K562 (cell line): ENCODE measurements around the gene MSANTD1. TPM values are rescaled to one million over a fixed set of nuclear protein-coding genes. Genes with fewer than 3 reads are reported as not detected.

Experiments
- ATAC-seq: fragments of 200-7000 bp; cut with Tn5 transposase; 3 replicates; pipeline ENCODE4 v1.9.1; 2020; ENCODE audit warnings: moderate library complexity
- BruUV-seq: library from RNA; stranded (reverse); fragments of 400-500 nt; replicated peaks from 2 replicates; lab custom pipeline; 2021; lab: Mats Ljungman, UMichigan
- CTCF ChIA-PET: fragments of 300-600 bp; formaldehyde crosslinking; extraction: SDS; loops from one replicate; lab custom pipeline; 2021; ENCODE audit warnings: low intra/inter-chr PET ratio; lab: Yijun Ruan, JAX
- POLR2A ChIA-PET: fragments of 300-600, 350-650 bp; sonication (Branson Sonifier 250); formaldehyde crosslinking; extraction: SDS; loops from one replicate; lab custom pipeline; 2021; ENCODE audit warnings: antibody characterized with exemption, inconsistent platforms; lab: Yijun Ruan, JAX
- DNase-seq, 4 experiments: peaks; one replicate each; pipeline versions ENCODE4 v3.0.0 to v3.0.0-alpha.2; 2011 to 2018; ENCODE audit warnings: low spot score in 3 of 4, mixed read lengths in 3 of 4; ENCODE audit errors: extremely low read depth in 1 of 4
- FAIRE-seq: peaks from 2 replicates; lab custom pipeline; 2011; peaks lifted over from hg19 to GRCh38; lab: Jason Lieb, UNC
- H2AFZ ChIP-seq: 2 replicates; pipeline ENCODE4 v1.6.0; 2011; ENCODE audit warnings: low read depth, low read length, control low read depth, inconsistent platforms
- H3K27ac ChIP-seq: fragments of 200-600 bp; 3 replicates; pipeline ENCODE4 v1.8.0; 2011; ENCODE audit warnings: low read depth, mild to moderate bottlenecking, control low read depth, inconsistent platforms, low read length, moderate library complexity, mixed read lengths; ENCODE audit errors: extremely low read depth
- H3K27me3 ChIP-seq, 2 experiments: fragments of 300-600 bp in 1 of 2; 2 replicates in 1 of 2; 3 replicates in 1 of 2; pipeline versions ENCODE4 v1.6.0 to v1.8.0; 2011; ENCODE audit warnings: inconsistent platforms in 2 of 2, low read length in 2 of 2, mild to moderate bottlenecking in 1 of 2, mixed read lengths in 1 of 2, moderate library complexity in 1 of 2; ENCODE audit not compliant: control insufficient read depth in 2 of 2, insufficient read depth in 2 of 2
- H3K36me3 ChIP-seq: fragments of 300-600 bp; 3 replicates; pipeline ENCODE4 v1.8.0; 2011; ENCODE audit warnings: mild to moderate bottlenecking, low read length, inconsistent platforms; ENCODE audit not compliant: control insufficient read depth, insufficient read depth
- H3K4me1 ChIP-seq, 2 experiments: fragments of 200-600 bp in 1 of 2; replicated peaks in 1 of 2; 2 replicates in 1 of 2; 3 replicates in 1 of 2; pipeline versions ENCODE4 v1.5.1 to v1.8.0; 2011; ENCODE audit warnings: inconsistent platforms in 2 of 2, low read length in 2 of 2, mild to moderate bottlenecking in 1 of 2, mixed read lengths in 1 of 2, moderate library complexity in 1 of 2; ENCODE audit not compliant: control insufficient read depth in 2 of 2, insufficient read depth in 2 of 2
- H3K4me2 ChIP-seq: 2 replicates; pipeline ENCODE4 v1.6.1; 2011; ENCODE audit warnings: low read length, control low read depth, inconsistent platforms, mixed read lengths; ENCODE audit not compliant: insufficient read depth
- H3K4me3 ChIP-seq: fragments of 200-600 bp; sonication (generic), shearing (Covaris generic); 2 replicates; pipeline ENCODE4 v1.5.1; 2016; ENCODE audit warnings: control low read depth, inconsistent platforms
- H3K79me2 ChIP-seq: fragments of 200-600 bp; 3 replicates; pipeline ENCODE4 v1.8.0; 2011; ENCODE audit warnings: low read length, inconsistent platforms; ENCODE audit not compliant: control insufficient read depth, insufficient read depth
- H3K9ac ChIP-seq, 2 experiments: 2 replicates each; pipeline versions ENCODE4 v1.6.0 to v1.6.1; 2011; ENCODE audit warnings: low read depth in 2 of 2, low read length in 2 of 2, control low read depth in 1 of 2, inconsistent platforms in 1 of 2, mild to moderate bottlenecking in 1 of 2, mixed read lengths in 1 of 2; ENCODE audit not compliant: insufficient read depth in 1 of 2
- H3K9me1 ChIP-seq: one replicate; pipeline ENCODE4 v1.6.0; 2011; ENCODE audit warnings: inconsistent platforms, mild to moderate bottlenecking, low read length, moderate library complexity; ENCODE audit not compliant: control insufficient read depth, insufficient read depth
- H3K9me3 ChIP-seq: replicated peaks from 2 replicates; pipeline ENCODE4 v1.5.1; 2011; ENCODE audit warnings: low read depth, low read length, inconsistent platforms; ENCODE audit not compliant: control insufficient read depth, insufficient read depth
- H4K20me1 ChIP-seq: replicated peaks from 2 replicates; pipeline ENCODE4 v1.6.1; 2011; ENCODE audit warnings: low read length, inconsistent platforms, mixed read lengths; ENCODE audit not compliant: control insufficient read depth, insufficient read depth
- BDP1 ChIP-seq: IDR thresholded peaks from 3 replicates; pipeline ENCODE4 v1.6.1; 2011; ENCODE audit not compliant: insufficient read length, insufficient read depth
- CEBPB ChIP-seq: fragments of 450-650 bp; IDR thresholded peaks from 2 replicates; pipeline ENCODE4 v1.6.1; 2016; ENCODE audit warnings: missing genetic modification characterization, missing compliant biosample characterization
- CTBP1 ChIP-seq: fragments of 450-650 bp; IDR thresholded peaks from 2 replicates; pipeline ENCODE4 v1.6.1; 2016; ENCODE audit warnings: borderline replicate concordance
- HOMEZ ChIP-seq: fragments of 250-450 bp; sonication (Bioruptor Pico); IDR thresholded peaks from 2 replicates; pipeline ENCODE4 v1.4.0; 2020; ENCODE audit warnings: mild to moderate bottlenecking, moderate library complexity
- KAT8 ChIP-seq: fragments of 450-650 bp; IDR thresholded peaks from 2 replicates; pipeline ENCODE4 v1.6.1; 2016; ENCODE audit warnings: low read depth, mild to moderate bottlenecking
- MAFF ChIP-seq: IDR thresholded peaks from 2 replicates; pipeline ENCODE4 v1.6.1; 2012; ENCODE audit warnings: low read length, improper control_type of control experiment
- MAFK ChIP-seq: IDR thresholded peaks from 2 replicates; pipeline ENCODE4 v1.6.1; 2011; ENCODE audit warnings: low read length, improper control_type of control experiment
- SOX6 ChIP-seq: fragments of 450-650 bp; IDR thresholded peaks from 2 replicates; pipeline ENCODE4 v1.6.1; 2014; ENCODE audit warnings: mild to moderate bottlenecking
- TSC22D4 ChIP-seq: fragments of 450-650 bp; IDR thresholded peaks from 2 replicates; pipeline ENCODE4 v1.6.1; 2016; ENCODE audit warnings: missing genetic modification characterization, missing biosample characterization, control low read depth
- WGBS: fragments of 100-300 bp; shearing (Covaris generic); methylation state at CpG from one replicate; pipeline ENCODE4 v1.1.6; 2016; ENCODE audit warnings: low coverage, mixed read lengths; ENCODE audit not compliant: insufficient coverage; ENCODE audit errors: missing lambda C conversion rate; 5-methylcytosine and 5-hydroxymethylcytosine counted together
- in situ Hi-C: fragments of 300-500 bp; cut with MboI; formaldehyde crosslinking; loops from 4 replicates; pipeline ENCODE4 v1.15.0; 2018; ENCODE audit warnings: inconsistent platforms, mixed read lengths
- intact Hi-C: fragments of 100-400 bp; cut with micrococcal nuclease; formaldehyde crosslinking; loops from 2 replicates; pipeline ENCODE4 v1.14.2; 2022
- polyA plus RNA-seq, 8 experiments: library from polyadenylated mRNA; depleted of rRNA in 4 of 8; stranded (reverse) in 5 of 8; unstranded in 3 of 8; fragments of >200 nt; fragmentation: Nextera tagmentation in 2 of 8; fragmentation: Illumina TruSeq in 1 of 8; extraction: Ambion mirVana in 2 of 8; extraction: Trizol in 1 of 8; gene quantifications; 2 replicates each; pipeline versions ENCODE4 v1.2.1 to v1.2.3, GENCODE V29; 2011 to 2014; ENCODE audit warnings: inconsistent platforms in 1 of 8, missing spikeins in 1 of 8
- total RNA-seq, 7 experiments: library from RNA; depleted of rRNA in 6 of 7; stranded (reverse); fragments of >200 nt in 6 of 7; fragmentation: Illumina TruSeq in 2 of 7; extraction: Trizol in 2 of 7; gene quantifications; 2 replicates each; pipeline versions ENCODE4 v1.2.1 to v1.2.3, GENCODE V29; 2011 to 2021; ENCODE audit warnings: low replicate concordance in 1 of 7
- TF ChIP-seq, protein P1 (sequence below): fragments of 200-400 bp; formaldehyde crosslinking; IDR thresholded peaks from 2 replicates; pipeline ENCODE4 v1.6.1; 2017; ENCODE audit warnings: mild to moderate bottlenecking, low read depth, low read length, moderate library complexity
- TF ChIP-seq, protein P2 (sequence below): sonication (generic); formaldehyde crosslinking; IDR thresholded peaks from 2 replicates; pipeline ENCODE4 v1.8.1; 2023; ENCODE audit warnings: mild to moderate bottlenecking, missing genetic modification reagents, moderate library complexity

Gene MSANTD1
- total and polyA plus RNA-seq, 9 of the 15 experiments (the other 6 are each of a cell fraction or from before 2014, with no cell fraction given) = 0.04 to 0.09 (median 0.07) TPM; not detected in 6

DNA sequence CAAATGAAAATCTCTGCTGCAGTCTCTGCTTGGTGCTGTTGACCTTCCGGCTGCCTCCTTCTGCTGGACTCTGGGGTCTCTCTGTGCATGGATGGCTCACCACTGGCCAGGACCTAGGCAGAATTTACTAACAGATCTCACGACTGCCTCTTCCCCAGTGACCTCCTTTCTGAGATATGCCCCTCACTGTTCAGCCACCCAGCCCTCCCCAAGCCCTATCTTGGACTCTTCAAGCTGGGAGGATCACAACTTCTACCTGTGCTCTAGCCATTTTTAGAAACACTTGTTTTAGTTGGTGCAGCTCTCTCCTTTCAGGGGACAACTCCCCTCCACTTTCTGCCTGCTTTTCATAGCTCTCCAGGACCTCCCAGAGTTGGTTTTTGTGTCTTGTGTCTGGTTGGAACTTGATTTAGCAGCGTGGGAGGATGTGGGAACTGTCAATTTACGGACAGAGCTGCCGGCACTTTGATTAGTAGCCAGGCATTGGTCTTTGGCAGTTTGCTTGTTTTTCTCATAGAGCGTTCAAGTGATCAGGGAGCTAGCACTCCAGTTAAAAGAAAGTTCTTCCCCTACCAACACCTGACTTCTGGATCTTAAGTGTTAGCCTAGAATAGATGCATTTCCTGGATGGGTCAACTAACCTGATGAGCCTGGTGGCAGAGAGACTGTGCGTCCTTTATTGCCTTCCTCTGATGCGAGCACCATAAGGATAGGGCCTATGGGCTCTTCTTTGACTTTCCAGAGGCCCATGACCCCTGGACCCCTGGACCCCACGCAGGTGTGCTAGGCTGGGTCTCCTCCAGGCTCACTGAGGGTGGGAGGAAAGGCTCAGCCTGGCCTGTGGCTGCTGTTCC, 50.4 kb downstream of the MSANTD1 start:
- in situ Hi-C loops = no loop called here
- no peak for FAIRE-seq
- no peak overlapping the region for H3K27ac ChIP-seq
- no peak for DNase-seq
- ChIA-PET CTCF (no interaction called here), POLR2A (interaction anchor here (0.7 kb wide), 1 partner anchor 52 kb away, joined by 3 read pairs; no protein-coding TSS in a partner anchor)
- intact Hi-C loops = no loop called here
- no peak overlapping the region for H2AFZ ChIP-seq
- no peak overlapping the region for H3K9ac ChIP-seq
- WGBS = 20% methylated on average over 9 of the region's 9 CpGs
- no peaks in the 10 kb centered on the region for H3K9me1 ChIP-seq
- H3K4me3 ChIP-seq = no peak overlapping the region
- TF ChIP-seq CEBPB (no peak), TSC22D4 (no peak), MAFK (no peak), HOMEZ (CRISPR knock-in tag) (no peak), KAT8 (no peak), BDP1 (no peak), SOX6 (no peak), CTBP1 (no peak), MAFF (no peak)
- TF ChIP-seq, protein P1, sequence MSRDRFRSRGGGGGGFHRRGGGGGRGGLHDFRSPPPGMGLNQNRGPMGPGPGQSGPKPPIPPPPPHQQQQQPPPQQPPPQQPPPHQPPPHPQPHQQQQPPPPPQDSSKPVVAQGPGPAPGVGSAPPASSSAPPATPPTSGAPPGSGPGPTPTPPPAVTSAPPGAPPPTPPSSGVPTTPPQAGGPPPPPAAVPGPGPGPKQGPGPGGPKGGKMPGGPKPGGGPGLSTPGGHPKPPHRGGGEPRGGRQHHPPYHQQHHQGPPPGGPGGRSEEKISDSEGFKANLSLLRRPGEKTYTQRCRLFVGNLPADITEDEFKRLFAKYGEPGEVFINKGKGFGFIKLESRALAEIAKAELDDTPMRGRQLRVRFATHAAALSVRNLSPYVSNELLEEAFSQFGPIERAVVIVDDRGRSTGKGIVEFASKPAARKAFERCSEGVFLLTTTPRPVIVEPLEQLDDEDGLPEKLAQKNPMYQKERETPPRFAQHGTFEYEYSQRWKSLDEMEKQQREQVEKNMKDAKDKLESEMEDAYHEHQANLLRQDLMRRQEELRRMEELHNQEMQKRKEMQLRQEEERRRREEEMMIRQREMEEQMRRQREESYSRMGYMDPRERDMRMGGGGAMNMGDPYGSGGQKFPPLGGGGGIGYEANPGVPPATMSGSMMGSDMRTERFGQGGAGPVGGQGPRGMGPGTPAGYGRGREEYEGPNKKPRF = no peak
- TF ChIP-seq, protein P2, sequence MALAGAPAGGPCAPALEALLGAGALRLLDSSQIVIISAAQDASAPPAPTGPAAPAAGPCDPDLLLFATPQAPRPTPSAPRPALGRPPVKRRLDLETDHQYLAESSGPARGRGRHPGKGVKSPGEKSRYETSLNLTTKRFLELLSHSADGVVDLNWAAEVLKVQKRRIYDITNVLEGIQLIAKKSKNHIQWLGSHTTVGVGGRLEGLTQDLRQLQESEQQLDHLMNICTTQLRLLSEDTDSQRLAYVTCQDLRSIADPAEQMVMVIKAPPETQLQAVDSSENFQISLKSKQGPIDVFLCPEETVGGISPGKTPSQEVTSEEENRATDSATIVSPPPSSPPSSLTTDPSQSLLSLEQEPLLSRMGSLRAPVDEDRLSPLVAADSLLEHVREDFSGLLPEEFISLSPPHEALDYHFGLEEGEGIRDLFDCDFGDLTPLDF (CRISPR knock-in tag) = no peak
- no TSS peak for BruUV-seq
- peaks cover 0 to 22% of the 10 kb centered on the region in 2 experiments; a peak in 2 of 5 replicates for H3K4me1 ChIP-seq
- H3K36me3 ChIP-seq = no peaks in the 10 kb centered on the region
- no peak for ATAC-seq
- no peaks in the 10 kb centered on the region; the same call in 2 of the 3 replicates for H3K79me2 ChIP-seq
- H4K20me1 ChIP-seq = peaks cover 38% of the 10 kb centered on the region
- H3K9me3 ChIP-seq = peaks cover 3% of the 10 kb centered on the region; the same call in 1 of the 2 replicates
- H3K4me2 ChIP-seq = no peak overlapping the region
- peaks cover 7 to 47% of the 10 kb centered on the region in 2 experiments; a peak in 3 of 5 replicates for H3K27me3 ChIP-seq
